Activated naive CD8-positive, alpha-beta T cell (primary cell): Measurements from ENCODE around the gene ATP13A1.
"Not testable (repeated sequence)": the region's sequence is repeated elsewhere in the genome, so short reads cannot be mapped to it uniquely, and the experiment has no call there.

Experiments used
- H3K27ac Mint-ChIP-seq: one replicate; pipeline ENCODE4 v1.8.0; 2021; ENCODE audit warnings: mixed read lengths
- H3K27me3 Mint-ChIP-seq: one replicate; pipeline ENCODE4 v1.8.0; 2021; ENCODE audit warnings: mixed read lengths
- H3K36me3 Mint-ChIP-seq: one replicate; pipeline ENCODE4 v1.8.0; 2021; ENCODE audit warnings: mixed read lengths
- H3K4me1 Mint-ChIP-seq: one replicate; pipeline ENCODE4 v1.8.0; 2021; ENCODE audit warnings: low read depth, mixed read lengths
- H3K4me3 Mint-ChIP-seq: one replicate; pipeline ENCODE4 v1.8.0; 2021; ENCODE audit warnings: mild to moderate bottlenecking, mixed read lengths
- H3K9me3 Mint-ChIP-seq: one replicate; pipeline ENCODE4 v1.8.0; 2021; ENCODE audit warnings: low read depth, mixed read lengths

The ATP13A1 gene

GRCh38 chr19:19663256-19664120 is at the start of gene ATP13A1:
ATP13A1 (minus strand) TSS chr19:19663676; CDS start chr19:19663666, 10 bp downstream.
- H3K27me3 Mint-ChIP-seq, result no peaks in the 10 kb centered on the region
- peak within 1 kb of the TSS; percentile 93 for H3K4me3 Mint-ChIP-seq
- H3K9me3 Mint-ChIP-seq, result no peaks in the 10 kb centered on the region
- H3K27ac Mint-ChIP-seq, result peak within 1 kb of the TSS; percentile 97
- H3K36me3 Mint-ChIP-seq, result peaks cover 4% of the 10 kb centered on the region
- peaks cover 38% of the 10 kb centered on the region for H3K4me1 Mint-ChIP-seq

GRCh38 chr19:19711934-19712828 is 48.7 kb upstream of the ATP13A1 start:
- no peaks in the 10 kb centered on the region for H3K4me1 Mint-ChIP-seq
- peaks cover 61% of the 10 kb centered on the region for H3K36me3 Mint-ChIP-seq
- peaks cover 16% of the 10 kb centered on the region for H3K9me3 Mint-ChIP-seq
- no peak overlapping the region for H3K27ac Mint-ChIP-seq
- H3K4me3 Mint-ChIP-seq, result no peak overlapping the region
- H3K27me3 Mint-ChIP-seq, result no peaks in the 10 kb centered on the region

- Mint-ChIP-seq H3K4me3 (no peak overlapping the region), H3K36me3 (peaks cover 53% of the 10 kb centered on the region), H3K27me3 (no peaks in the 10 kb centered on the region), H3K9me3 (peaks cover 10% of the 10 kb centered on the region), H3K4me1 (no peaks in the 10 kb centered on the region), H3K27ac (no peak overlapping the region)
These were observed 47.9 kb upstream of the ATP13A1 start for GRCh38 chr19:19711306-19711933.

GRCh38 chr19:19710506-19710905 is 47.0 kb upstream of the ATP13A1 start:
- H3K9me3 Mint-ChIP-seq, result peaks cover 10% of the 10 kb centered on the region
- H3K36me3 Mint-ChIP-seq, result peaks cover 51% of the 10 kb centered on the region

GRCh38 chr19:19704836-19705235 is 41.4 kb upstream of the ATP13A1 start:
- no peak overlapping the region for H3K27ac Mint-ChIP-seq
- H3K36me3 Mint-ChIP-seq, result peaks cover 26% of the 10 kb centered on the region
- peaks cover 20% of the 10 kb centered on the region for H3K9me3 Mint-ChIP-seq
- no peak overlapping the region for H3K4me3 Mint-ChIP-seq
- H3K4me1 Mint-ChIP-seq, result no peaks in the 10 kb centered on the region
- H3K27me3 Mint-ChIP-seq, result no peaks in the 10 kb centered on the region

More at GRCh38 chr19:19710506-19710905, 47.0 kb upstream of the ATP13A1 start:
- Mint-ChIP-seq H3K27ac (no peak overlapping the region), H3K4me1 (no peaks in the 10 kb centered on the region), H3K4me3 (no peak overlapping the region), H3K27me3 (no peaks in the 10 kb centered on the region)

- H3K4me3 Mint-ChIP-seq, H3K27me3 Mint-ChIP-seq, H3K4me1 Mint-ChIP-seq, H3K27ac Mint-ChIP-seq: not testable (repeated sequence)
- peaks cover 20% of the 10 kb centered on the region for H3K9me3 Mint-ChIP-seq
- peaks cover 15% of the 10 kb centered on the region for H3K36me3 Mint-ChIP-seq
These were observed 37.0 kb upstream of the ATP13A1 start for GRCh38 chr19:19700493-19700892.

- peaks cover 16% of the 10 kb centered on the region for H3K9me3 Mint-ChIP-seq
- no peaks in the 10 kb centered on the region for H3K4me1 Mint-ChIP-seq
- H3K27ac Mint-ChIP-seq, result no peak overlapping the region
- H3K36me3 Mint-ChIP-seq, result peaks cover 2% of the 10 kb centered on the region
- no peak overlapping the region for H3K4me3 Mint-ChIP-seq
- no peaks in the 10 kb centered on the region for H3K27me3 Mint-ChIP-seq
These were observed 34.1 kb upstream of the ATP13A1 start for GRCh38 chr19:19697589-19697988.

GRCh38 chr19:19696386-19696785 is 32.9 kb upstream of the ATP13A1 start:
- Mint-ChIP-seq H3K27ac (no peak overlapping the region), H3K9me3 (peaks cover 16% of the 10 kb centered on the region), H3K4me3 (no peak overlapping the region), H3K27me3 (no peaks in the 10 kb centered on the region), H3K4me1 (no peaks in the 10 kb centered on the region), H3K36me3 (peaks cover 2% of the 10 kb centered on the region)

- Mint-ChIP-seq H3K27ac (no peak overlapping the region), H3K27me3 (no peaks in the 10 kb centered on the region), H3K4me3 (no peak overlapping the region), H3K9me3 (peaks cover 3% of the 10 kb centered on the region), H3K36me3 (peaks cover 4% of the 10 kb centered on the region), H3K4me1 (no peaks in the 10 kb centered on the region)
These were observed 28.2 kb upstream of the ATP13A1 start for GRCh38 chr19:19691683-19692082.

GRCh38 chr19:19689023-19689422 is 25.5 kb upstream of the ATP13A1 start:
- peaks cover 12% of the 10 kb centered on the region for H3K36me3 Mint-ChIP-seq
- not testable (repeated sequence) for H3K4me1 Mint-ChIP-seq, H3K4me3 Mint-ChIP-seq, H3K9me3 Mint-ChIP-seq, H3K27me3 Mint-ChIP-seq, H3K27ac Mint-ChIP-seq

- Mint-ChIP-seq H3K4me1 (peaks cover 2% of the 10 kb centered on the region), H3K36me3 (peaks cover 20% of the 10 kb centered on the region), H3K4me3 (no peak overlapping the region), H3K9me3 (peaks cover 8% of the 10 kb centered on the region), H3K27ac (no peak overlapping the region), H3K27me3 (no peaks in the 10 kb centered on the region)
These were observed 23.6 kb upstream of the ATP13A1 start for GRCh38 chr19:19687090-19687489.

- no peak overlapping the region for H3K4me3 Mint-ChIP-seq
- H3K4me1 Mint-ChIP-seq, result peaks cover 2% of the 10 kb centered on the region
- H3K9me3 Mint-ChIP-seq, result peaks cover 8% of the 10 kb centered on the region
- H3K27ac Mint-ChIP-seq, result no peak overlapping the region
- no peaks in the 10 kb centered on the region for H3K27me3 Mint-ChIP-seq
- H3K36me3 Mint-ChIP-seq, result peaks cover 20% of the 10 kb centered on the region
These were observed 23.1 kb upstream of the ATP13A1 start for GRCh38 chr19:19686580-19686979.

GRCh38 chr19:19686119-19686518 is 22.6 kb upstream of the ATP13A1 start:
- peaks cover 25% of the 10 kb centered on the region for H3K36me3 Mint-ChIP-seq
- H3K9me3 Mint-ChIP-seq, H3K27ac Mint-ChIP-seq, H3K4me1 Mint-ChIP-seq, H3K4me3 Mint-ChIP-seq, H3K27me3 Mint-ChIP-seq: not testable (repeated sequence)

- peaks cover 57% of the 10 kb centered on the region for H3K36me3 Mint-ChIP-seq
- peak overlapping the region; percentile 17 for H3K4me3 Mint-ChIP-seq
- H3K4me1 Mint-ChIP-seq, result peaks cover 11% of the 10 kb centered on the region
- H3K9me3 Mint-ChIP-seq, result peaks cover 16% of the 10 kb centered on the region
- no peak overlapping the region for H3K27ac Mint-ChIP-seq
- no peaks in the 10 kb centered on the region for H3K27me3 Mint-ChIP-seq
These were observed 15.9 kb upstream of the ATP13A1 start for GRCh38 chr19:19679176-19680073.
